GM12865 (cell line): Measurements from ENCODE around the gene KCMF1.

Experiments
- DNase-seq: peaks from one replicate; pipeline ENCODE4 v3.0.0; 2010; ENCODE audit warnings: low read depth
- H3K4me3 ChIP-seq: 2 replicates; pipeline ENCODE4 v1.5.1; 2011; ENCODE audit warnings: mild to moderate bottlenecking, low read depth, low read length, control low read depth
- TF ChIP-seq, protein P1 (sequence below): IDR thresholded peaks from 2 replicates; pipeline ENCODE4 v1.5.1; 2011; ENCODE audit warnings: low read length, control low read depth, low read depth, inconsistent platforms; ENCODE audit not compliant: insufficient read depth; ENCODE audit errors: missing control alignments

Gene KCMF1

DNA sequence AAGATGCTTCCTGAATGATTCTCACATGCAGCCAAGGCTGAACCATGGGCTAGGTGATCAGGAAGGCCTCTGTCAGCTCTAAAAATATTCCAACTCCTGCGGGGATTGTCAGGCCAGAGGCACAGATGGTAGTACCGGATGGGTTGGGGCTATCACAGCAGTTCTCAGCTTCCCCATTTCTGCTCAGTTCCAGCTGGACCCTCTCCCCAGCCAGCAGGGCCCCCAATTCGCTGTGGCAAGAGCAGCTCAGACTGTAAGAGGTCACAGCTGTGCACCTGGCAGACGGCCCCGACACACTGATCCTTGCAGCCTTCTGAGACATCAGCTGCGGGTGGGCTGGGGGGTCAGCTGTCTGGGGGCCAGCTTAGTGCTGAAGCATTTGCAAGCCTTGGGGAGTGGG lies 118.6 kb downstream of the KCMF1 start:
- H3K4me3 ChIP-seq, result no peak overlapping the region
- TF ChIP-seq, protein P1, sequence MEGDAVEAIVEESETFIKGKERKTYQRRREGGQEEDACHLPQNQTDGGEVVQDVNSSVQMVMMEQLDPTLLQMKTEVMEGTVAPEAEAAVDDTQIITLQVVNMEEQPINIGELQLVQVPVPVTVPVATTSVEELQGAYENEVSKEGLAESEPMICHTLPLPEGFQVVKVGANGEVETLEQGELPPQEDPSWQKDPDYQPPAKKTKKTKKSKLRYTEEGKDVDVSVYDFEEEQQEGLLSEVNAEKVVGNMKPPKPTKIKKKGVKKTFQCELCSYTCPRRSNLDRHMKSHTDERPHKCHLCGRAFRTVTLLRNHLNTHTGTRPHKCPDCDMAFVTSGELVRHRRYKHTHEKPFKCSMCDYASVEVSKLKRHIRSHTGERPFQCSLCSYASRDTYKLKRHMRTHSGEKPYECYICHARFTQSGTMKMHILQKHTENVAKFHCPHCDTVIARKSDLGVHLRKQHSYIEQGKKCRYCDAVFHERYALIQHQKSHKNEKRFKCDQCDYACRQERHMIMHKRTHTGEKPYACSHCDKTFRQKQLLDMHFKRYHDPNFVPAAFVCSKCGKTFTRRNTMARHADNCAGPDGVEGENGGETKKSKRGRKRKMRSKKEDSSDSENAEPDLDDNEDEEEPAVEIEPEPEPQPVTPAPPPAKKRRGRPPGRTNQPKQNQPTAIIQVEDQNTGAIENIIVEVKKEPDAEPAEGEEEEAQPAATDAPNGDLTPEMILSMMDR, result no peak
- no peak for DNase-seq

DNA sequence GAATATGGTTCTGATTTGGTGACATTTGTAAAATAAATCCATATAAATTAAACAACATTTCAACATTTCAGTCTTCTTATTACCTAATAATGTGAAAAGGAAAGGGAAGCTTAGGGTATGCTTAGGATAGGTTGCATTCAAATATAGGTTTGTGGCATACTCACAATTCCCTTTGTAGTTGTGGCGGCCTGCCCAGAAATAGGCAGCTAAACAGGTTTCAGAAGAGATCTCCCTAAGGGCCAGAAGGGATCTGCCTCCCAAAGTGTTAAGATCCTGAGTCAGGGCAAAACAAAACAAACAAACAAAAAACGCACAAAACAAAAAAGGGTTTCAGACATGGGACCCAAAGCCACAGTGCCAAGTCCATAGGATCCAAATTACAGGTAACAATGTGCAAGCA lies 120.9 kb downstream of the KCMF1 start:
- DNase-seq, result no peak
- TF ChIP-seq, protein P1, result no peak
- H3K4me3 ChIP-seq, result no peak overlapping the region

DNA sequence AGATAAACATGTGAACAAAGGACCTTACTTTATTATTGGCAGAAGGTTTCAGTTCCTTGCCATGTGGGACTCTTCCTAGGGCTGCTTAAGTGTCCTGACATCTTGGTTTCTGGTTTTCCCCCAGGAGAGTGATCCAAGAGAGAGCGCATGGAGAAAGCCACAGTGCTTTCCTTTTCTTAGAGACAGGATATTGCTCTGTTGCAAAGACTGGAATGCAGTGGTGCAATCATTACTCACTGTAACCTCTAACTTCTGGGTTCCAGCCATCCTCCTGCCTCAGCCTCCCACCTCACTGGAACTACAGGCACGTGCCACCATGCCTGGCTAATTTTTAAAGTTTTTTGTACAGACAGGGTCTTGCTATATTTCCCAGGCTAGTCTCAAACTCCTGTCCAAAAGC lies 124.1 kb downstream of the KCMF1 start:
- TF ChIP-seq, protein P1, result no peak
- no peak overlapping the region for H3K4me3 ChIP-seq
- DNase-seq, result no peak

DNA sequence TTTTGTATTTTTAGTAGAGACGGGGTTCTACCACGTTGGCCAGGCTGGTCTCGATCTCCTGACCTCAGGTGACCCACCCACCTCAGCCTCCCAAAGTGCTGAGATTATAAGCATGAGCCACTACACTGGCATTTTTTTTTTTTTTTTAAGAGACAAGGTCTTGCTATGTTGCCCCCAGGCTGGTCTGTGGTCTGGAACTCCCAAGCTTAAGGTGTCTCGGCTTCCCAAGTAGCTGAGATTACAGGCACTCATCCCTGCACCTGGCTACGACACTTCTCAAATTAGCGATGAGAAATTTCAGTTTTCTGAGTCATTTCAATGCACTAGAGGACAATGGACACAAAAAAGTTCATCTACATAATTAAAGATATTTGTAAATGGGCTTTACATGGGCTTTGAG lies 125.7 kb downstream of the KCMF1 start:
- DNase-seq, result no peak
- TF ChIP-seq, protein P1, result no peak
- H3K4me3 ChIP-seq, result no peak overlapping the region

DNA sequence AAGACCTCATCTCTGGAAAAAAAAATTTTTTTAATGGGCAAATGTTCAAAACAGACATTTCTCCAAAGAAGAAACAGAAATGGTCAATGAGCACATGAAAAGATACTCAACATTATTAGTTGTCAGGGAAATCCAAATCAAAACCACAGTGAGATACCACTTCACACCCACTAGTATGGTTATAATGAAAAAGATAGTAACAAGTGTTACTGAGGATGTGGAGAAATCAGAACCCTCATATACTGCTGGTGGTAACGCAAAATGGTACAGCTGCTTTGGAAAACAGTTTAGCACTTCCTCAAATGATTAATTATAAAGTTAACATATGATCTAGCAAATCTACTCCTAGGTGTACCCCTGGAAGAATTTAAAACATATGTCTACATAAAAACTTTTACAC lies 133.3 kb downstream of the KCMF1 start:
- DNase-seq, result no peak
- H3K4me3 ChIP-seq, result no peak overlapping the region
- TF ChIP-seq, protein P1, result no peak

DNA sequence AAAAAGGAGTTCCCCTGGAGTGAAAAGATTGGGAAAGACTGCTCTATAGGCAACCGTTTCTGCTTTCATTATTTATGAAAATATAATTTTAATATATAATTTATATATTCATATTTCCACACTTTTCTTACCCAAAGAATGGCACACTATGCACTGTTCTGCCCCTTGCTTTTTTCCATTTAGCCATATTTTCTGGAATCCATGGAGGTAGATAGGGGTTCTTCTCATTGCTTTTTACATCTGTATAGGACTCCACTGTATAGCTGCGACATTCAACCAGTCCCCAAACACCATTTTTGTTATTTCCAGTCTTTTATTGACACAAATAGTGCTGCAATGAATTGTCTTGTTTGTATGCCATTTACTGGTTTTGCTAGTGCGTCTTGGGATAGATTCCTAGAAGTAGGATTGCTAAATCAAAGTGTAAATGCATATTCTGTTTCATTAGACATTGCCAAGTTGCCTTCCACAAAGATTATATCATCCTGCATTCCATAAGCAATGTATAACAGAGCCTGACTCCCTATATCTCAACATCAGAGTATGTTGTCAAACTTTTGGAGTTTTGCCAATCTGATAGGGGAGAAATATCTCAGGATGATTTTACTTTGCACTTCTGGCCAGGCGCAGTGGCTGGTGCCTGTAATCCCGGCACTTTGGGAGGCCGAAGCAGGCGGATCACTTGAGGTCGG lies 135.7 kb downstream of the KCMF1 start:
- no peak overlapping the region for H3K4me3 ChIP-seq
- TF ChIP-seq, protein P1, result no peak
- DNase-seq, result no peak
